NB4 (cell line): Measurements from ENCODE around the gene TUBGCP3.

ENCODE experiments used
- DNase-seq: peaks from one replicate; pipeline ENCODE4 v3.0.0; 2010; ENCODE audit warnings: low read depth
- H3K4me3 ChIP-seq: one replicate; pipeline ENCODE4 v1.5.1; 2011; ENCODE audit warnings: mild to moderate bottlenecking, low read depth, low read length, moderate library complexity
- CTCF ChIP-seq: IDR thresholded peaks from one replicate; pipeline ENCODE4 v1.5.1; 2012; ENCODE audit warnings: low read depth, low read length
- MAX ChIP-seq: IDR thresholded peaks from 2 replicates; pipeline ENCODE4 v1.6.1; 2011; ENCODE audit warnings: low read depth, low read length
- MYC ChIP-seq: IDR thresholded peaks from 2 replicates; pipeline ENCODE4 v1.6.1; 2011; ENCODE audit warnings: low read depth, low read length
- POLR2A ChIP-seq: IDR thresholded peaks from 2 replicates; pipeline ENCODE4 v1.6.1; 2011; ENCODE audit warnings: mild to moderate bottlenecking; ENCODE audit not compliant: insufficient read length; ENCODE audit errors: extremely low read depth

The TUBGCP3 gene

GRCh38 chr13:112445411-112446271, 142.3 kb downstream of the TUBGCP3 start:
- TF ChIP-seq POLR2A (no peak), MAX (no peak), MYC (no peak), CTCF (no peak)
- no peak for DNase-seq
- no peak overlapping the region for H3K4me3 ChIP-seq

- TF ChIP-seq POLR2A (no peak), MAX (no peak), MYC (no peak), CTCF (no peak)
- no peak overlapping the region for H3K4me3 ChIP-seq
- no peak for DNase-seq
These were observed 143.2 kb downstream of the TUBGCP3 start for GRCh38 chr13:112444416-112445399.

GRCh38 chr13:112443995-112444311, 144.0 kb downstream of the TUBGCP3 start:
- DNase-seq: peak; percentile 68
- TF ChIP-seq MYC (0 out of 2 replicates have a peak, but pooled peaks have one; percentile 12), POLR2A (no peak), CTCF (peak; percentile 95), MAX (no peak)

GRCh38 chr13:112443191-112443994, 144.6 kb downstream of the TUBGCP3 start:
- no peak for TF ChIP-seq POLR2A
- peak; percentile 30 for TF ChIP-seq CTCF
- TF ChIP-seq MAX: no peak
- DNase-seq: peak; percentile 28
- H3K4me3 ChIP-seq: no peak overlapping the region

More at GRCh38 chr13:112443995-112444311, 144.0 kb downstream of the TUBGCP3 start:
- H3K4me3 ChIP-seq: no peak overlapping the region

GRCh38 chr13:112442483-112443090, 145.4 kb downstream of the TUBGCP3 start:
- peak; percentile 20 for DNase-seq
- no peak for TF ChIP-seq MYC
- no peak for TF ChIP-seq MAX
- no peak for TF ChIP-seq CTCF
- no peak overlapping the region for H3K4me3 ChIP-seq
